H1 (cell line): ENCODE results near the gene HLA-DPA1. TPM values are rescaled to one million over a fixed set of nuclear protein-coding genes. Genes with fewer than 3 reads are reported as not detected.

ENCODE experiments used
- CTCF ChIA-PET: fragments of 300-600 bp; sonication (Branson Sonifier 250); formaldehyde crosslinking; loops from one replicate; lab custom pipeline; 2021; ENCODE audit not compliant: partially characterized antibody; lab: Charles Lee
- POLR2A ChIA-PET: fragments of 300-600 bp; sonication (Branson Sonifier 250); formaldehyde crosslinking; loops from one replicate; lab custom pipeline; 2021; ENCODE audit warnings: inconsistent platforms; ENCODE audit not compliant: partially characterized antibody; lab: Charles Lee
- DNase-seq, 2 experiments: peaks; one replicate each; pipeline versions ENCODE4 v3.0.0 to v3.0.0-alpha.2; 2010 to 2022; ENCODE audit warnings: low spot score in 2 of 2, low read depth in 1 of 2, mixed read lengths in 1 of 2
- FAIRE-seq: peaks from 2 replicates; lab custom pipeline; 2011; peaks lifted over from hg19 to GRCh38; lab: Jason Lieb, UNC
- H2AFZ ChIP-seq: 2 replicates; pipeline ENCODE4 v1.8.1; 2012; ENCODE audit warnings: low read length, inconsistent platforms
- H2AK5ac ChIP-seq: 2 replicates; pipeline ENCODE4 v1.6.1; 2013; ENCODE audit warnings: low read depth, low read length
- H2BK120ac ChIP-seq: replicated peaks from 2 replicates; pipeline ENCODE3; 2013; ENCODE audit warnings: low read depth, low read length, inconsistent platforms
- H2BK12ac ChIP-seq: 2 replicates; pipeline ENCODE4 v1.6.1; 2013; ENCODE audit warnings: low read depth, low read length
- H2BK15ac ChIP-seq: 2 replicates; pipeline ENCODE4 v1.6.1; 2013; ENCODE audit warnings: low read length
- H2BK20ac ChIP-seq: 2 replicates; pipeline ENCODE4 v1.6.1; 2013; ENCODE audit warnings: low read length
- H2BK5ac ChIP-seq: 2 replicates; pipeline ENCODE4 v1.6.1; 2013; ENCODE audit warnings: low read depth, low read length
- H3K14ac ChIP-seq: 2 replicates; pipeline ENCODE4 v1.6.1; 2013; ENCODE audit warnings: inconsistent platforms; ENCODE audit not compliant: insufficient read length
- H3K18ac ChIP-seq: 2 replicates; pipeline ENCODE4 v1.6.1; 2013; ENCODE audit warnings: low read length; ENCODE audit errors: extremely low read depth
- H3K23ac ChIP-seq: 2 replicates; pipeline ENCODE4 v1.6.1; 2013; ENCODE audit warnings: inconsistent platforms; ENCODE audit not compliant: insufficient read length
- H3K23me2 ChIP-seq: 2 replicates; pipeline ENCODE4 v1.6.1; 2013; ENCODE audit warnings: low read depth, low read length
- H3K27ac ChIP-seq: 2 replicates; pipeline ENCODE4 v1.6.1; 2011; ENCODE audit warnings: low read depth, low read length, inconsistent platforms
- H3K27me3 ChIP-seq, 4 experiments: replicated peaks in 1 of 4; 1 replicate in 1 of 4; 2 replicates in 3 of 4; pipeline versions ENCODE4 v1.6.1 to v1.8.1; 2011 to 2013; ENCODE audit warnings: low read length in 3 of 4, mild to moderate bottlenecking in 3 of 4, inconsistent platforms in 2 of 4, mixed read lengths in 2 of 4, moderate library complexity in 1 of 4; ENCODE audit not compliant: control insufficient read depth in 3 of 4, insufficient read depth in 3 of 4; ENCODE audit errors: extremely low read depth in 1 of 4
- H3K36me3 ChIP-seq, 4 experiments: 2 replicates each; pipeline versions ENCODE4 v1.6.1 to v1.8.1; 2011 to 2013; ENCODE audit warnings: mild to moderate bottlenecking in 4 of 4, low read length in 3 of 4, moderate library complexity in 2 of 4, control low read depth in 1 of 4, inconsistent platforms in 1 of 4; ENCODE audit not compliant: insufficient read depth in 4 of 4, control insufficient read depth in 2 of 4
- H3K4ac ChIP-seq: replicated peaks from 2 replicates; pipeline ENCODE3; 2013; ENCODE audit warnings: low read length, low read depth, mixed read lengths, inconsistent platforms; ENCODE audit not compliant: insufficient read length
- H3K4me1 ChIP-seq, 4 experiments: replicated peaks in 1 of 4; 1 replicate in 1 of 4; 2 replicates in 3 of 4; pipeline versions ENCODE4 v1.6.1 to v1.8.1; 2011 to 2013; ENCODE audit warnings: low read length in 3 of 4, inconsistent platforms in 2 of 4, mixed read lengths in 1 of 4; ENCODE audit not compliant: insufficient read depth in 4 of 4, control insufficient read depth in 3 of 4
- H3K4me2 ChIP-seq, 2 experiments: 2 replicates each; pipeline versions ENCODE4 v1.6.1 to v1.8.1; 2011 to 2013; ENCODE audit warnings: low read depth in 2 of 2, low read length in 2 of 2, control low read depth in 1 of 2, inconsistent platforms in 1 of 2, mild to moderate bottlenecking in 1 of 2; ENCODE audit not compliant: insufficient read depth in 1 of 2
- H3K4me3 ChIP-seq, 4 experiments: fragments of 200-600, 300-600 bp in 1 of 4; sonication (generic), shearing (Covaris generic), sonication (Bioruptor Twin) in 1 of 4; 2 replicates each; pipeline versions ENCODE4 v1.5.1 to v1.8.1; 2011 to 2016; ENCODE audit warnings: low read length in 4 of 4, low read depth in 3 of 4, control low read depth in 2 of 4, inconsistent platforms in 2 of 4, mild to moderate bottlenecking in 2 of 4, mixed read lengths in 1 of 4, moderate library complexity in 1 of 4; ENCODE audit not compliant: insufficient read depth in 2 of 4; ENCODE audit errors: extremely low read depth in 1 of 4
- H3K56ac ChIP-seq: replicated peaks from 2 replicates; pipeline ENCODE3; 2013; ENCODE audit warnings: low read depth, mild to moderate bottlenecking, mixed read lengths, low read length, inconsistent platforms; ENCODE audit not compliant: insufficient read length
- H3K79me1 ChIP-seq: 2 replicates; pipeline ENCODE4 v1.6.1; 2013; ENCODE audit warnings: low read depth, low read length, control low read depth
- H3K79me2 ChIP-seq, 2 experiments: 2 replicates each; pipeline versions ENCODE4 v1.6.1 to v1.8.1; 2012 to 2013; ENCODE audit warnings: low read length in 2 of 2, mild to moderate bottlenecking in 2 of 2, inconsistent platforms in 1 of 2; ENCODE audit not compliant: insufficient read depth in 2 of 2, control insufficient read depth in 1 of 2
- H3K9ac ChIP-seq, 4 experiments: replicated peaks in 1 of 4; 1 replicate in 1 of 4; 2 replicates in 3 of 4; pipeline versions ENCODE4 v1.6.1 to v1.8.1; 2011 to 2013; ENCODE audit warnings: low read depth in 3 of 4, low read length in 3 of 4, control low read depth in 2 of 4, mild to moderate bottlenecking in 2 of 4, moderate library complexity in 2 of 4, inconsistent platforms in 1 of 4; ENCODE audit errors: extremely low read depth in 1 of 4
- H3K9me3 ChIP-seq, 2 experiments: 2 replicates each; pipeline versions ENCODE4 v1.6.1 to v1.8.1; 2012 to 2013; ENCODE audit warnings: mild to moderate bottlenecking in 2 of 2, moderate library complexity in 2 of 2, control low read depth in 1 of 2, inconsistent platforms in 1 of 2, low read depth in 1 of 2, low read length in 1 of 2, mixed read lengths in 1 of 2; ENCODE audit not compliant: insufficient read depth in 2 of 2
- H4K20me1 ChIP-seq, 2 experiments: replicated peaks in 1 of 2; 2 replicates each; pipeline versions ENCODE3 to v1.8.1; 2011 to 2013; ENCODE audit warnings: inconsistent platforms in 2 of 2, low read length in 2 of 2, mild to moderate bottlenecking in 1 of 2; ENCODE audit not compliant: insufficient read depth in 2 of 2, control insufficient read depth in 1 of 2
- H4K5ac ChIP-seq: 2 replicates; pipeline ENCODE4 v1.6.1; 2013; ENCODE audit warnings: low read length, low read depth, mixed read lengths, inconsistent platforms; ENCODE audit not compliant: insufficient read length
- H4K8ac ChIP-seq: 2 replicates; pipeline ENCODE4 v1.8.0; 2013; ENCODE audit warnings: mild to moderate bottlenecking, moderate library complexity, low read length, inconsistent platforms; ENCODE audit not compliant: insufficient read depth; ENCODE audit errors: extremely low read depth
- H4K91ac ChIP-seq: replicated peaks from 2 replicates; pipeline ENCODE3; 2013; ENCODE audit warnings: low read length, mixed read lengths, inconsistent platforms; ENCODE audit not compliant: insufficient read length
- CREB1 ChIP-seq: IDR thresholded peaks from 2 replicates; pipeline ENCODE4 v1.6.1; 2012; ENCODE audit warnings: inconsistent platforms
- KDM1A ChIP-seq: fragments of 200-600, 300-600 bp; sonication (generic); IDR thresholded peaks from 2 replicates; pipeline ENCODE4 v1.7.1; 2016; ENCODE audit warnings: mild to moderate bottlenecking, low read length, borderline replicate concordance
- POU5F1 ChIP-seq: IDR thresholded peaks from 2 replicates; pipeline ENCODE4 v1.6.1; 2011; ENCODE audit warnings: low read depth, mild to moderate bottlenecking, low read length, moderate library complexity
- RAD21 ChIP-seq, 2 experiments: IDR thresholded peaks in 1 of 2; conservative IDR thresholded peaks in 1 of 2; 2 replicates each; pipeline ENCODE4 v1.6.1; 2011; ENCODE audit warnings: low read depth in 2 of 2, low read length in 2 of 2, improper control_type of control experiment in 1 of 2, inconsistent platforms in 1 of 2, mild to moderate bottlenecking in 1 of 2, moderate library complexity in 1 of 2
- RFX5 ChIP-seq: IDR thresholded peaks from 2 replicates; pipeline ENCODE4 v1.6.1; 2011; ENCODE audit warnings: low read depth, low read length, improper control_type of control experiment, borderline replicate concordance
- WGBS, 2 experiments: shearing (Covaris generic) in 1 of 2; methylation state at CpG; one replicate each; pipeline versions ENCODE4 v1.1.6 to v1.1.7; 2013 to 2015; ENCODE audit warnings: low lambda C conversion rate in 2 of 2, mixed read lengths in 2 of 2, inconsistent platforms in 1 of 2, low coverage in 1 of 2, missing lambda C conversion rate in 1 of 2; ENCODE audit not compliant: insufficient replicate concordance in 2 of 2, insufficient coverage in 1 of 2, insufficient read length in 1 of 2; ENCODE audit errors: extremely low coverage in 1 of 2, missing lambda C conversion rate in 1 of 2; 5-methylcytosine and 5-hydroxymethylcytosine counted together
- polyA plus RNA-seq, 7 experiments: library from polyadenylated mRNA; depleted of rRNA in 3 of 7; stranded (reverse) in 5 of 7; unstranded in 2 of 7; fragments of >200 nt in 5 of 7; fragments of 200-250 nt in 2 of 7; gene quantifications; 1 replicate in 5 of 7; 2 replicates in 1 of 7; 4 replicates in 1 of 7; pipeline versions ENCODE4 v1.2.1 to v1.2.3, GENCODE V29; 2011 to 2013; ENCODE audit warnings: missing spikeins in 2 of 7, mixed read lengths in 2 of 7
- total RNA-seq: library from RNA; stranded (reverse); fragmentation: NEBNext Ultra II Directional; extraction: Animal tissue kit (Norgen Biotek cat#: 25700); gene quantifications from 2 replicates; pipeline ENCODE4 v1.2.1, GENCODE V29; 2021

HLA-DPA1 gene
- total and polyA plus RNA-seq, 2 of the 8 experiments (the other 6 are each of a cell fraction or from before 2014, with no cell fraction given): 6.2 to 13.1 TPM

GRCh38 chr6:33029328-33030184, 43.9 kb downstream of the HLA-DPA1 start:
- no peak overlapping the region for H3K18ac ChIP-seq
- no peak overlapping the region for H2BK20ac ChIP-seq
- H4K8ac ChIP-seq: no peak overlapping the region; the same call in 1 of the 2 replicates
- 71% methylated on average over 6 of the region's 6 CpGs; no CpG with 5 or more reads in 1 of the 2 experiments for WGBS, 2 experiments
- TF ChIP-seq POU5F1 (no peak), CREB1 (peak; percentile 67), RFX5 (peak; percentile 93), RAD21 (IDR thresholded peaks at IDR 0.05 in 1 of 2, conservative IDR thresholded peaks at IDR 0.05 in 1 of 2; ENCODE audit: low read depth in 2 of 2, low read length in 2 of 2) (no peak), KDM1A (no peak)
- no peak overlapping the region for H4K5ac ChIP-seq
- H3K79me1 ChIP-seq: no peaks in the 10 kb centered on the region
- H3K9me3 ChIP-seq: no peaks in the 10 kb centered on the region
- H2AK5ac ChIP-seq: no peak overlapping the region
- CTCF ChIA-PET: interaction anchor here (0.7 to 1.8 kb wide), 8 partner anchors 10 to 168 kb away, joined by 3 to 7 read pairs (median 3); no protein-coding TSS in a partner anchor
- H3K4ac ChIP-seq: no peak overlapping the region
- H2BK5ac ChIP-seq: no peak overlapping the region
- no peaks in the 10 kb centered on the region; a peak in 1 of 7 replicates for H3K27me3 ChIP-seq
- no peaks in the 10 kb centered on the region for H3K36me3 ChIP-seq
- H2BK15ac ChIP-seq: no peak overlapping the region
- H3K79me2 ChIP-seq: no peaks in the 10 kb centered on the region
- H3K23me2 ChIP-seq: no peaks in the 10 kb centered on the region
- H3K4me1 ChIP-seq: no peaks in the 10 kb centered on the region
- H3K14ac ChIP-seq: no peak overlapping the region
- H3K23ac ChIP-seq: no peak overlapping the region
- no peak overlapping the region for H4K91ac ChIP-seq
- no peak overlapping the region for H3K9ac ChIP-seq
- no peak overlapping the region for H3K27ac ChIP-seq
- H3K4me2 ChIP-seq: no peak overlapping the region
- peak; percentile 48 for FAIRE-seq
- no peak for DNase-seq
- no peak overlapping the region for H2BK12ac ChIP-seq
- H2AFZ ChIP-seq: 0 out of 2 replicates have a peak overlapping the region, but pooled peaks have one; percentile 26
- POLR2A ChIA-PET: interaction anchor here (1.0 to 2.0 kb wide), 4 partner anchors 9 to 95 kb away, joined by 3 to 7 read pairs (median 4); no protein-coding TSS in a partner anchor
- H4K20me1 ChIP-seq: no peaks in the 10 kb centered on the region
- H3K56ac ChIP-seq: no peak overlapping the region
- no peak overlapping the region for H2BK120ac ChIP-seq
- H3K4me3 ChIP-seq: no peak overlapping the region
